Activated T-cell treated with anti-CD3 and anti-CD28 coated beads, Interleukin-2, amount 50 U/mL, for 48 hours (primary cell): Measurements from ENCODE around the gene TACO1.

ENCODE experiments used
- DNase-seq, 2 experiments: peaks; one replicate each; pipeline ENCODE4 v3.0.0-alpha.2; 2020

Gene TACO1

DNA sequence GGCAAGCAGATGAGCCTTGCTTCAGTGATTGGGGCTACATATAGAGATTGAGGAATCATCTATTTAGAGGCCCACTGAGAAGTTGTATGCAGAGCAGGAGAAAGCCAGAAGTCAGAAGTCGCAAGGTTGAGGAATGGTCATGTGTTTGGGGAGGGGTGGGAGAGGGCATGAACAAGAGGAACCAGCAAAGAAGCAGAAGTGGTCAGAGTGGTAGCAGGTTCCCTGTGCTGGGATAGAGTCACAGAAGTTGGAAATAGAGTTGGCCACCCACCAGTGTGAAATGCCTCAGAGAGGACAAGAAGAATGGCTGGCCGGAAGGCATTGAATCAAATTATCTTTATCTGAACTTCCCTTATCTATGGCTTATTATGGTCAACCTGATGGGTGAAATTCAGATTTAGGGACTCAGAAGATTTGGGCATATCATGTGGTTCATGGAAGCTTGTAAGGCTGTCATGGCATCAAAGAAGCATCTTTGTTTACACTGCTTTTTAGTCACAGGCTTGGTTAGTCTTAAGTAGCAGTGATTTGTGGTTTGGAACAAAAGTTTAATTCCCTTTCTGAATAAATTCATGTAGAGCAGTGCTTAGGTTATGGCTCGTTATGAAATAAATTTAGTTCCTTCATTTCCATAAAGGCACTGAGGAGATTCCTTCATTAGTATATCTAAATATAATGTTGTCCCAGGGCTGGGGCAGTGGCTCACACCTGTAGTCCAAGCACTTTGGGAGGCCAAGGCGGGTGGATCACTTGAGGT is 41.2 kb downstream of the TACO1 start:
- no peak for DNase-seq

DNA sequence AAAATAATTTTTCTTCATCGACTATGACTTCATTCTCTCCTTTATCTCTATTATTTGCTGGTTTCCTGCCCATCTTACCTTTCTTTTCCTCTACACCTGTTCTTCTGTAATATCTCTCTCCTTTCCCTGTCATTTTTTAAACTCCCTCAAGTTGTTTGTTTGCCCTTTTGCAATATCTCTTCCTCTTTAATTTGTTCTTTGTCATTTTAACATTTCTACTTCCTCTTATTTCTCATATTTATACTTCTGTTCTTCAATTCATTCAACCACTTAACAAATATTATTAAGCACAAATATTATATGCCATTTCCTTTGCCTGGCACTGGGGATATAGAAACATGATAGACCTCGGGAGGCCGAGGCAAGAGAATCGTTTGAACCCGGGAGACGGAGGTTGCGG is 44.2 kb downstream of the TACO1 start:
- DNase-seq = no peak

- no peak for DNase-seq
Measured at GRCh38 chr17:63645775-63646487, 45.2 kb downstream of the TACO1 start.

GRCh38 chr17:63646488-63646806 is 45.8 kb downstream of the TACO1 start:
- DNase-seq = no peak

GRCh38 chr17:63647065-63647725 is 46.5 kb downstream of the TACO1 start:
- no peak for DNase-seq

- DNase-seq = no peak
Measured at GRCh38 chr17:63647936-63648335, 47.2 kb downstream of the TACO1 start.

- no peak for DNase-seq
Measured at GRCh38 chr17:63649813-63650212, 49.1 kb downstream of the TACO1 start.

- no peak for DNase-seq
Measured at GRCh38 chr17:63652106-63652505, 51.4 kb downstream of the TACO1 start.

DNA sequence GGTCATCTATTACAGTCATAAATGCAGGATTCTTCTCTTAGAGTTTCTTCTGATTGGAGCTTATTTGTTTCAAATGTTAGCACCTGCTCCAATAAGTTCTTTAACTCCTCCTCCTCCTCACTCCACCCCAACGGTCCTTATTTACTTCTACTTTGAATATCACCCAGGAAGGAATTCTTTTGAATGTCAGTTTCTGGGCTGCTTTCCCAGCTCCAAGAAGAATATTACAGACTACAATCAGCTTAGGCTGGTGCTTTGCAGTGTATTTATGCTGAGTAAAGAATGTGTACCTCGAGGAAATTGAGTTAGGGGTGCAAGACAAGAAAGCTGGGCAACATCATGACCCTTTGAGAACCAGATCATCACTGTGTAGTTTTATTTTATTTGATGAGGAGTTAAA is 52.4 kb downstream of the TACO1 start:
- no peak for DNase-seq

DNA sequence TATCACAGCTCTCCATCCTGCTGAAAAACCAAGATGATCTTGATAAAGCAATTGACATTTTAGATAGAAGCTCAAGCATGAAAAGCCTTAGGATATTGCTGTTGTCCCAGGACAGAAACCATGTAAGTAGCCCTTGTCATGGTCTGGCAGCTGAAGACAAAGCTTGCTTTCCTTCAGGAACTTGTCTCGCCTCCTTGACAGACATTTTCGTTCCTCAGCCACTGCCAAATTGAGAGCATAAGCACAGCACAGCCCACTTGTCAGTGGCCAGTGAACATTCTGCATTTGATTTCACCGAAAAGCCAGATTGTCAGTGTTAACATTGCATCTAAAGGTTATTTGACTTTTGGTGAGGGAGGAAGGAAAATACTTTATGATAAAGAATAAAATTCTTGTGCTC is 57.1 kb downstream of the TACO1 start:
- DNase-seq = no peak
